ENCODE data around the gene DLG2. TPM values are rescaled to one million over a fixed set of nuclear protein-coding genes. Genes with fewer than 3 reads are reported as not detected.

Gene DLG2
- total and polyA plus RNA-seq, 3 experiments from 2014 or later: 0.81 to 1.5 (median 1.3) TPM

DNA sequence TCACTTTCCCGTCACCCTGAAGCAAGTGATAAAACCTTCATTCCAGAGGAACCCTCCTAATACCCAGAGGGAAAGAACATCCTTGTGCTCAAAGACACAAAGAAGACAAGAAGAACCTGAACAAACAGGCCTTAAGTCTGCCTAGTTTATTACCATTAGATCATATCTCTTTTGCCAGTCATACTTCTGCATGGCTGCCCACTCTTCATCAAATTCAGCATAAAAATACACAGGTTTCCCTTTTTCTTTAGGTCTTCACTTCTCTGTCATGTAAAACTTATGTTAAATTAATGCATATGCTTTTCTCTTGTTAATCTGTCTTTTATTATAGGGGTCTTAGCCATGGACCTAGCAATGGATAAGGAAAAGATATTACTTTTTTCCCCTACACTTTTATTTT lies 459.7 kb downstream of the DLG2 start:
- Mint-ChIP-seq H3K4me1 (no peaks in the 10 kb centered on the region), H3K27ac (no peak overlapping the region), H3K27me3 (peaks cover 0 to 2% of the 10 kb centered on the region in 2 donors), H3K4me3 (no peak overlapping the region), H3K9me3 (peaks cover 15 to 36% (median 26%) of the 10 kb centered on the region in 5 donors), H3K36me3 (no peaks in the 10 kb centered on the region)
- H3K4me1 ChIP-seq (ENCODE audit: insufficient read depth, low read length): no peaks in the 10 kb centered on the region
- H3K4me3 ChIP-seq (ENCODE audit: low read length): no peak overlapping the region
- H3K27ac ChIP-seq (ENCODE audit: low read depth, low read length): no peak overlapping the region
- DNase-seq: no peak
- ChIA-PET POLR2A (no interaction called here), CTCF (no interaction called here)
- H3K27me3 ChIP-seq (ENCODE audit: insufficient read depth, low read length, poor library complexity, severe bottlenecking): no peaks in the 10 kb centered on the region
- no peaks in the 10 kb centered on the region for H3K36me3 ChIP-seq (ENCODE audit: insufficient read depth, low read length)
- no peaks in the 10 kb centered on the region for H3K9me3 ChIP-seq (ENCODE audit: low read length)

DNA sequence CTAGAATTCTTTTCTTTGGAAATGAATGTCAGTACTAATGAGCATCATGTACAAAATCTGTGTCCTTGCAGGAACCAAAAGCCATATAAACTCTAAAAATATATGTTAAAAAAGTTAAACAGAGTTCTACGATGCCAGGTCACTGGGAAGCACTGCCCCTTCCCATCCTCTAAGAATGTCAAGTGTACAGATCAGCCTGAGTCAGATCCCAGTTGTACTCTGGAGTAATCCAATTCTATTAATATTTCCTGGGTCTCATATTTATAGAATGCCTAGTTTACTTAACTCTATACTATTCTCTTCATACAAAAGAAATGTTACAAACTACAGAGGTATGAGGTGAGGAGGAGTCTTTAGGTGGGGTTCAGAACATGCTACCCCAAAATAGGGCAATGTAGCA lies 460.1 kb downstream of the DLG2 start:
- DNase-seq: no peak
- Histone ChIP-seq H3K4me3 (ENCODE audit: low read length) (no peak overlapping the region), H3K36me3 (ENCODE audit: insufficient read depth, low read length) (no peaks in the 10 kb centered on the region), H3K4me1 (ENCODE audit: insufficient read depth, low read length) (no peaks in the 10 kb centered on the region), H3K9me3 (ENCODE audit: low read length) (no peaks in the 10 kb centered on the region), H3K27me3 (ENCODE audit: insufficient read depth, low read length, poor library complexity, severe bottlenecking) (no peaks in the 10 kb centered on the region), H3K27ac (ENCODE audit: low read depth, low read length) (no peak overlapping the region)
- no peaks in the 10 kb centered on the region for H3K4me1 Mint-ChIP-seq
- CTCF ChIA-PET: no interaction called here
- no peaks in the 10 kb centered on the region for H3K36me3 Mint-ChIP-seq
- no peak overlapping the region for H3K4me3 Mint-ChIP-seq
- peaks cover 0 to 2% of the 10 kb centered on the region in 2 donors for H3K27me3 Mint-ChIP-seq
- peaks cover 15 to 38% (median 22%) of the 10 kb centered on the region in 5 donors for H3K9me3 Mint-ChIP-seq
- no peak overlapping the region for H3K27ac Mint-ChIP-seq
- POLR2A ChIA-PET: no interaction called here

DNA sequence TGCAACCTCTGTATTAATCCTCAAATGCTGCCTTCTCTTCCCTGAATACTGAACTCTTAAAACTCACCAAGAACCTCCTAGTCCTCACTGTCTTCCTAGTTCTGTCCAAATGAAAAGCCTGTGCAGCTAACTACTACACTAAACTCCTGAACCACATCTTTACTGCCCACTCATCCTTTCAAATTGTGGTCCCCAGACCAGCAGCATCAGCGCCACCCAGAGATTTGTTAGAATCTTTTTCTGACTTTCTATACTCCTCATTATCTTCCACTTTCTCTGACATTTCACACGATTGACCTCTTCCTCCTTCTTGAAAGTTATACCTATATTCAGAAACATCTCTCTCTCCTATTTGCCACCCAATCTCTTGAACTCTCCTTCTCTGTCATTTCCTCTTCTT lies 461.3 kb downstream of the DLG2 start:
- Histone ChIP-seq H3K4me3 (ENCODE audit: low read length) (no peak overlapping the region), H3K4me1 (ENCODE audit: insufficient read depth, low read length) (no peaks in the 10 kb centered on the region), H3K9me3 (ENCODE audit: low read length) (no peaks in the 10 kb centered on the region), H3K27me3 (ENCODE audit: insufficient read depth, low read length, poor library complexity, severe bottlenecking) (no peaks in the 10 kb centered on the region), H3K36me3 (ENCODE audit: insufficient read depth, low read length) (no peaks in the 10 kb centered on the region), H3K27ac (ENCODE audit: low read depth, low read length) (no peak overlapping the region)
- no peak overlapping the region for H3K27ac Mint-ChIP-seq
- ChIA-PET CTCF (no interaction called here), POLR2A (no interaction called here)
- peaks cover 0 to 2% of the 10 kb centered on the region in 2 donors for H3K27me3 Mint-ChIP-seq
- H3K9me3 Mint-ChIP-seq: peaks cover 10 to 38% (median 20%) of the 10 kb centered on the region in 5 donors
- no peaks in the 10 kb centered on the region for H3K4me1 Mint-ChIP-seq
- DNase-seq: no peak
- H3K4me3 Mint-ChIP-seq: no peak overlapping the region
- no peaks in the 10 kb centered on the region for H3K36me3 Mint-ChIP-seq

- no peak overlapping the region for H3K27ac ChIP-seq (ENCODE audit: low read depth, low read length)
- no peaks in the 10 kb centered on the region for H3K4me1 Mint-ChIP-seq
- H3K4me3 ChIP-seq (ENCODE audit: low read length): no peak overlapping the region
- no peaks in the 10 kb centered on the region for H3K4me1 ChIP-seq (ENCODE audit: insufficient read depth, low read length)
- no peaks in the 10 kb centered on the region for H3K27me3 ChIP-seq (ENCODE audit: insufficient read depth, low read length, poor library complexity, severe bottlenecking)
- no peaks in the 10 kb centered on the region for H3K36me3 Mint-ChIP-seq
- H3K9me3 ChIP-seq (ENCODE audit: low read length): no peaks in the 10 kb centered on the region
- no peaks in the 10 kb centered on the region for H3K36me3 ChIP-seq (ENCODE audit: insufficient read depth, low read length)
- no peak for DNase-seq
- no peak overlapping the region for H3K27ac Mint-ChIP-seq
- peaks cover 9 to 30% (median 13%) of the 10 kb centered on the region in 5 donors for H3K9me3 Mint-ChIP-seq
- no peaks in the 10 kb centered on the region for H3K27me3 Mint-ChIP-seq
- POLR2A ChIA-PET: no interaction called here
- CTCF ChIA-PET: no interaction called here
- H3K4me3 Mint-ChIP-seq: no peak overlapping the region
Observed at GRCh38 chr11:85164743-85165142, 462.4 kb downstream of the DLG2 start.

GRCh38 chr11:85154294-85154693 lies 472.9 kb downstream of the DLG2 start:
- Mint-ChIP-seq H3K27me3 (no peaks in the 10 kb centered on the region), H3K27ac (no peak overlapping the region), H3K4me3 (no peak overlapping the region), H3K9me3 (peaks cover 14 to 44% (median 32%) of the 10 kb centered on the region in 5 donors), H3K36me3 (no peaks in the 10 kb centered on the region), H3K4me1 (no peaks in the 10 kb centered on the region)
- no peaks in the 10 kb centered on the region for H3K27me3 ChIP-seq (ENCODE audit: insufficient read depth, low read length, poor library complexity, severe bottlenecking)
- ChIA-PET POLR2A (no interaction called here), CTCF (no interaction called here)
- no peaks in the 10 kb centered on the region for H3K4me1 ChIP-seq (ENCODE audit: insufficient read depth, low read length)
- H3K4me3 ChIP-seq (ENCODE audit: low read length): no peak overlapping the region
- no peaks in the 10 kb centered on the region for H3K9me3 ChIP-seq (ENCODE audit: low read length)
- no peak overlapping the region for H3K27ac ChIP-seq (ENCODE audit: low read depth, low read length)
- DNase-seq: no peak
- H3K36me3 ChIP-seq (ENCODE audit: insufficient read depth, low read length): no peaks in the 10 kb centered on the region

DNA sequence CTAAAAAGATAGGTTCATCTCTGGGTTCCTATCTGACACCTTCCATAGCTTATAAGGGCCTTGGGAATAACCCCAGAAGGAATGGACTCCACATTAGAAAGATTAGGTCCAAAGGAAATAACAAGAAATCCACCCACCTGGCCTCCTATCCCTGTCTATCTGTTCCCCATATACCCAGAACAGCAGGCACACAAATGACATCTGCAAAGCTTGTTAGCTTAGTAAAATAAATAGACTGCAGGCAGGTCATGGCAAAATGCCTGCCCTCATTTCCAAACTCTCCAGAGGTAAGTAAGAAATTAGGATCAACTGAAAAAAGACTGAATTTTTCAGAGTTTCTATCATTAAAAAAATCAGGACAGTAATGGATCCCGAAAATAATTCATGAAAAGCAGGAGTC lies 489.5 kb downstream of the DLG2 start:
- no peak for DNase-seq
- Mint-ChIP-seq H3K9me3 (peaks cover 13 to 52% (median 29%) of the 10 kb centered on the region in 5 donors), H3K27ac (no peak overlapping the region), H3K4me3 (no peak overlapping the region), H3K36me3 (no peaks in the 10 kb centered on the region), H3K27me3 (no peaks in the 10 kb centered on the region), H3K4me1 (no peaks in the 10 kb centered on the region)
- H3K36me3 ChIP-seq (ENCODE audit: insufficient read depth, low read length): no peaks in the 10 kb centered on the region
- no peak overlapping the region for H3K27ac ChIP-seq (ENCODE audit: low read depth, low read length)
- ChIA-PET POLR2A (no interaction called here), CTCF (no interaction called here)
- H3K4me1 ChIP-seq (ENCODE audit: insufficient read depth, low read length): no peaks in the 10 kb centered on the region
- H3K27me3 ChIP-seq (ENCODE audit: insufficient read depth, low read length, poor library complexity, severe bottlenecking): no peaks in the 10 kb centered on the region
- H3K4me3 ChIP-seq (ENCODE audit: low read length): no peak overlapping the region
- no peaks in the 10 kb centered on the region for H3K9me3 ChIP-seq (ENCODE audit: low read length)

GRCh38 chr11:85133636-85134035 lies 493.5 kb downstream of the DLG2 start:
- ChIA-PET POLR2A (no interaction called here), CTCF (no interaction called here)
- Histone ChIP-seq H3K4me3 (ENCODE audit: low read length) (no peak overlapping the region), H3K4me1 (ENCODE audit: insufficient read depth, low read length) (no peaks in the 10 kb centered on the region), H3K27ac (ENCODE audit: low read depth, low read length) (no peak overlapping the region), H3K9me3 (ENCODE audit: low read length) (peaks cover 5% of the 10 kb centered on the region), H3K36me3 (ENCODE audit: insufficient read depth, low read length) (no peaks in the 10 kb centered on the region), H3K27me3 (ENCODE audit: insufficient read depth, low read length, poor library complexity, severe bottlenecking) (no peaks in the 10 kb centered on the region)
- Mint-ChIP-seq H3K27ac (no peak overlapping the region), H3K4me3 (no peak overlapping the region), H3K4me1 (no peaks in the 10 kb centered on the region), H3K27me3 (no peaks in the 10 kb centered on the region), H3K36me3 (no peaks in the 10 kb centered on the region), H3K9me3 (peaks cover 13 to 35% (median 21%) of the 10 kb centered on the region in 5 donors)
- DNase-seq: no peak

DNA sequence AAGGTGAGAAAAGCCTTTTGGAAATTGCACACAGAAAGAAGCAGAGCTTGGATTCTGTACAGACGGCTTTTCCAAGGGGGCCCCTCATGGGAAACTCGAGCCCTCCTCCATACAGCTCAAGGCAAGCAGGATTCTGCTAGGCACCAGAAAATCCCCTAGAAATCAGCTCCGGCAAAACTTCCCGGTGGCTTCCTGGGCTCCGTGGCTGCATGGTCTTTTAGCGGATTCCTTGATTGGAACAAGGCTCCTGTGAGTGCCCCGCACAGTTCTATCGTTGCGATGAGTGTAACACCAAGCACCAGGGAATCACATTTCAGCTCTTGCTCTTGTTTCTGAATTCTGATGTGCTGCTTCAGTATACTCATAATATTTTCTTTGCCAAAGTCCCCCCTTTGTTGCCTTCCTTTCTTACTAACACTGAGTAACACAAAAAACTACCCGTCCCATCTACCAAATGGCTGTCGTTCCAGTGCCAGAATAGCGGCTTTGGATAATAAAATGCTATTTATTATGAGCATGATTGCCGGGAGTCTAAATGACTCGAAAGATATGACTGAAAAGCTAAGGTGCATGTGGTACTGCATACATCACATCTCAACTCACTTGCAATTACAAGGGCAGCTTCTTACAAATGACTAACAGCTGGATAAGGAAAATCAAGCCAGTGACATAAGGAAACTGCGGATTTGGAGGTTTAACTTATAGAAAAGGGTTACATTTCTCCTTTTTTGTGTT lies 494.1 kb downstream of the DLG2 start:
- Mint-ChIP-seq H3K9me3 (peaks cover 10 to 36% (median 19%) of the 10 kb centered on the region in 5 donors), H3K4me3 (no peak overlapping the region), H3K27ac (no peak overlapping the region), H3K27me3 (no peaks in the 10 kb centered on the region), H3K36me3 (no peaks in the 10 kb centered on the region), H3K4me1 (no peaks in the 10 kb centered on the region)
- no peak overlapping the region for H3K4me3 ChIP-seq (ENCODE audit: low read length)
- CTCF ChIA-PET: no interaction called here
- POLR2A ChIA-PET: no interaction called here
- no peak overlapping the region for H3K27ac ChIP-seq (ENCODE audit: low read depth, low read length)
- no peaks in the 10 kb centered on the region for H3K36me3 ChIP-seq (ENCODE audit: insufficient read depth, low read length)
- no peaks in the 10 kb centered on the region for H3K27me3 ChIP-seq (ENCODE audit: insufficient read depth, low read length, poor library complexity, severe bottlenecking)
- H3K9me3 ChIP-seq (ENCODE audit: low read length): peaks cover 5% of the 10 kb centered on the region
- no peaks in the 10 kb centered on the region for H3K4me1 ChIP-seq (ENCODE audit: insufficient read depth, low read length)
- no peak for DNase-seq
